ENCODE data around the gene STXBP5. TPM values are rescaled to one million over a fixed set of nuclear protein-coding genes. Genes with fewer than 3 reads are reported as not detected.

The STXBP5 gene
- polyA plus RNA-seq, 1 donor (not counting 4 experiments of a cell fraction or from before 2014, with no cell fraction given), result 19.4 TPM

- H3K4me1 ChIP-seq (ENCODE audit: control insufficient read depth, extremely low read depth, insufficient read depth, low read length), result peaks cover 6% of the 10 kb centered on the region
- no peak overlapping the region for H3K4me2 ChIP-seq (ENCODE audit: control insufficient read depth, extremely low read depth, insufficient read depth, low read depth, low read length)
- no peak overlapping the region for H3K9ac ChIP-seq (ENCODE audit: control insufficient read depth, extremely low read depth, insufficient read depth, low read length)
- H3K27me3 ChIP-seq (ENCODE audit: control insufficient read depth, extremely low read depth, insufficient read depth, low read length), result no peaks in the 10 kb centered on the region
- dilution Hi-C loops (cut with MboI; ENCODE audit: extremely low pct_ligation_motif_present, low sequenced_read_pairs), result no loop called here
- no peaks in the 10 kb centered on the region for H3K9me3 ChIP-seq (ENCODE audit: control insufficient read depth, low read depth, low read length)
- TF ChIP-seq EZH2 (IDR thresholded peaks at IDR 0.05; ENCODE audit: low read length), result no peak
- TF ChIP-seq CTCF (optimal IDR thresholded peaks at IDR 0.05 in 1 of 3, IDR thresholded peaks at IDR 0.05 in 1 of 3, conservative IDR thresholded peaks at IDR 0.05 in 1 of 3; ENCODE audit: extremely low read depth in 1 of 3, insufficient read depth in 2 of 3, low read length in 3 of 3), result no peak
- H3K27ac ChIP-seq (ENCODE audit: control insufficient read depth, insufficient read depth, low read length), result no peak overlapping the region
- no peaks in the 10 kb centered on the region for H3K9me1 ChIP-seq (ENCODE audit: control insufficient read depth, extremely low read depth, insufficient read depth, low read length)
- DNase-seq (ENCODE audit: low read depth, low spot score) (no peak), FAIRE-seq (no peak)
- H4K20me1 ChIP-seq (ENCODE audit: control insufficient read depth, extremely low read depth, insufficient read depth, low read length), result no peaks in the 10 kb centered on the region
- no peak overlapping the region for H2AFZ ChIP-seq (ENCODE audit: control insufficient read depth, low read length)
- no peaks in the 10 kb centered on the region for H3K36me3 ChIP-seq (ENCODE audit: control insufficient read depth in 2 of 2, extremely low read depth in 1 of 2, insufficient read depth in 2 of 2, low read length in 2 of 2)
- no peak overlapping the region for H3K4me3 ChIP-seq (ENCODE audit: control insufficient read depth in 2 of 3, extremely low read depth in 1 of 3, insufficient read depth in 2 of 3, low read depth in 1 of 3, low read length in 3 of 3)
- H3K79me2 ChIP-seq (ENCODE audit: control insufficient read depth, insufficient read depth, low read length), result no peaks in the 10 kb centered on the region
Observed at GRCh38 chr6:147178355-147178754, 25.9 kb upstream of the STXBP5 start.

GRCh38 chr6:147179809-147180208, 24.4 kb upstream of the STXBP5 start:
- DNase-seq (ENCODE audit: low read depth, low spot score), result no peak

More at GRCh38 chr6:147179809-147180208, 24.4 kb upstream of the STXBP5 start:
- Histone ChIP-seq H3K4me2 (ENCODE audit: control insufficient read depth, extremely low read depth, insufficient read depth, low read depth, low read length) (no peak overlapping the region), H3K36me3 (ENCODE audit: control insufficient read depth in 2 of 2, extremely low read depth in 1 of 2, insufficient read depth in 2 of 2, low read length in 2 of 2) (no peaks in the 10 kb centered on the region), H3K9me1 (ENCODE audit: control insufficient read depth, extremely low read depth, insufficient read depth, low read length) (no peaks in the 10 kb centered on the region), H3K27ac (ENCODE audit: control insufficient read depth, insufficient read depth, low read length) (no peak overlapping the region), H3K79me2 (ENCODE audit: control insufficient read depth, insufficient read depth, low read length) (no peaks in the 10 kb centered on the region), H3K9me3 (ENCODE audit: control insufficient read depth, low read depth, low read length) (no peaks in the 10 kb centered on the region), H3K4me3 (ENCODE audit: control insufficient read depth in 2 of 3, extremely low read depth in 1 of 3, insufficient read depth in 2 of 3, low read depth in 1 of 3, low read length in 3 of 3) (no peak overlapping the region), H3K4me1 (ENCODE audit: control insufficient read depth, extremely low read depth, insufficient read depth, low read length) (peaks cover 6% of the 10 kb centered on the region), H4K20me1 (ENCODE audit: control insufficient read depth, extremely low read depth, insufficient read depth, low read length) (no peaks in the 10 kb centered on the region), H3K27me3 (ENCODE audit: control insufficient read depth, extremely low read depth, insufficient read depth, low read length) (no peaks in the 10 kb centered on the region), H2AFZ (ENCODE audit: control insufficient read depth, low read length) (no peak overlapping the region), H3K9ac (ENCODE audit: control insufficient read depth, extremely low read depth, insufficient read depth, low read length) (no peak overlapping the region)
- TF ChIP-seq EZH2 (IDR thresholded peaks at IDR 0.05; ENCODE audit: low read length) (no peak), CTCF (optimal IDR thresholded peaks at IDR 0.05 in 1 of 3, IDR thresholded peaks at IDR 0.05 in 1 of 3, conservative IDR thresholded peaks at IDR 0.05 in 1 of 3; ENCODE audit: extremely low read depth in 1 of 3, insufficient read depth in 2 of 3, low read length in 3 of 3) (no peak)
- FAIRE-seq, result no peak
- dilution Hi-C loops (cut with MboI; ENCODE audit: extremely low pct_ligation_motif_present, low sequenced_read_pairs), result no loop called here
